ENCODE measurements around the gene ABCB8. TPM values are rescaled to one million over a fixed set of nuclear protein-coding genes. Genes with fewer than 3 reads are reported as not detected.
A peak's percentile ranks its signal among the peaks of the same experiment; 100 is the strongest.

ABCB8 gene
- total RNA-seq, 2 donors from 2014 or later, result 11.9 to 20.6 TPM

DNA sequence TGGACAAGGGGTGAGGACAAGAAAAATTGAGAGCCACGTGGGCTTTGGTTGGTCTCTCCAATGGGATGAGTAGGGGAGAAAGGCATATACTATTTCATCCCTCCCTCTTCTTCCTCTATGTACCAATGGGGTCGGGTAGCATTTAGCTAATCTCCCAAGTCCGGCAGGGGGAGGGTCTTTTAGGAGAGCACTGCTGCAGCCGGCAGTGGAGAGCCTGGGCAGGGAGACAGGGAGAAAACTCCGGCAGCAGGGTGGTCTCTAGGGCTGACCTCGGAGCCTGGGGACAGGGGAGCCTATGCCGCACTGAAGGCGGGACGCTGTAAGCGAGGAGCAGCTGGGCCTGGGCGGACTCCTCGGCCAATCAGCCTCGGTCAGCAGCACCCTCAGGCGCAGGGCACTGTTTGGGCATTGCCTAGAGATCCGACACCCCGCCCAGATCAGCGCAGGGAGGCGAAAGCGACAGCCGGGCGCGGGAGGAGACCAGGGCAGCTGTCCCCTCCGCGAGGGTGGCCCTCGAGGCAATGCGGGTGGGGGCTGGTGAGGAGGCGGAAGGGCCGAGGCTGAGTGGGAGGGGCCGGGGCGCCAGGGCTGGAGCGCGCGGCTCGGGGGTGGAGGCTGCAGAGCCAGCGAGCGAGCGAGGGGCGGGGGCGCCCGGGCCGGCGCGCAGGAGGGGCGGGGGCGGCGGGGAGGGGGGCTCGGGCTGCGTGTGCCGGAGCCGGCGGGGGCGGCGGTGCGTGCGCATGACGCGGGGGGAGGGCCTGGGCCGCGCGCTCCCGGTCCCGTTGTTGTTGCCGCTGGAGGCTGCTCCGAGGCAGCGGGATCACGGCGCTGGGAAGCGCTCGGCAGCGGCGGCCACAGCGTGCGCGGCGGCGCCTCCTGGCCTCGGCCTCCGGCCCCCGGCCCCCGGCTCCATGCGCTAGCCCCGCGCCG, 57.7 kb downstream of the ABCB8 start, which contains the start of gene AGAP3:
Gene AGAP3 (plus strand): TSS at position 785 of the 930 bp plus-strand sequence. CDS start 267 bp downstream, outside the sequence.
- peak; percentile 89 for DNase-seq (ENCODE audit: low spot score)

DNA sequence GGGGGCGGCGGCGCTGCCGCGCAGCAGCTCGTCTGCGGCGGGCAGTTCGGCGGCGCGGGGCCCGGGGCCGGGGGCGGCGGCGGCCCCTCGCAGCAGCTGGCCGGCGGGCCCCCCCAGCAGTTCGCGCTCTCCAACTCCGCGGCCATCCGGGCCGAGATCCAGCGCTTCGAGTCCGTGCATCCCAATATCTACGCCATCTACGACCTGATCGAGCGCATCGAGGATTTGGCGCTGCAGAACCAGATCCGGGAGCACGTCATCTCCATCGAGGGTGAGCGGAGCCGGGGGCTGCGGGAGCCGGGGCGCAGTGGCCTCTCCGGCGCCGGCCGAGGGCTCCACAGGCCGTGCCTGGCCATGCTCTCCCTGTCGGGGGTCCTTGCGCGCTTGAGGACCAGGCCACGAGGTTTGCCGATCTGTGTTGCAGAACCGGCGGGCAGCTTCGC, 58.6 kb downstream of the ABCB8 start:
- Histone ChIP-seq H3K27ac (peak overlapping the region; percentile 89 to 90), H3K4me3 (peak overlapping the region; percentile 58 to 79), H3K27me3 (no peaks in the 10 kb centered on the region), H3K4me1 (peaks cover 4 to 73% of the 10 kb centered on the region in 2 donors), H3K9me3 (no peaks in the 10 kb centered on the region), H3K36me3 (no peaks in the 10 kb centered on the region)
- TF ChIP-seq, protein P1, sequence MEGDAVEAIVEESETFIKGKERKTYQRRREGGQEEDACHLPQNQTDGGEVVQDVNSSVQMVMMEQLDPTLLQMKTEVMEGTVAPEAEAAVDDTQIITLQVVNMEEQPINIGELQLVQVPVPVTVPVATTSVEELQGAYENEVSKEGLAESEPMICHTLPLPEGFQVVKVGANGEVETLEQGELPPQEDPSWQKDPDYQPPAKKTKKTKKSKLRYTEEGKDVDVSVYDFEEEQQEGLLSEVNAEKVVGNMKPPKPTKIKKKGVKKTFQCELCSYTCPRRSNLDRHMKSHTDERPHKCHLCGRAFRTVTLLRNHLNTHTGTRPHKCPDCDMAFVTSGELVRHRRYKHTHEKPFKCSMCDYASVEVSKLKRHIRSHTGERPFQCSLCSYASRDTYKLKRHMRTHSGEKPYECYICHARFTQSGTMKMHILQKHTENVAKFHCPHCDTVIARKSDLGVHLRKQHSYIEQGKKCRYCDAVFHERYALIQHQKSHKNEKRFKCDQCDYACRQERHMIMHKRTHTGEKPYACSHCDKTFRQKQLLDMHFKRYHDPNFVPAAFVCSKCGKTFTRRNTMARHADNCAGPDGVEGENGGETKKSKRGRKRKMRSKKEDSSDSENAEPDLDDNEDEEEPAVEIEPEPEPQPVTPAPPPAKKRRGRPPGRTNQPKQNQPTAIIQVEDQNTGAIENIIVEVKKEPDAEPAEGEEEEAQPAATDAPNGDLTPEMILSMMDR (IDR thresholded peaks at IDR 0.05), result no peak
- DNase-seq (ENCODE audit: low spot score), result no peak

More for the DNA sequence above, 57.7 kb downstream of the ABCB8 start, which contains the start of gene AGAP3:
- Histone ChIP-seq H3K27ac (peak within 1 kb of the TSS; percentile 91 to 97), H3K27me3 (no peaks in the 10 kb centered on the region), H3K36me3 (no peaks in the 10 kb centered on the region), H3K4me3 (peak within 1 kb of the TSS; percentile 58 to 79), H3K4me1 (peaks cover 4 to 73% of the 10 kb centered on the region in 2 donors), H3K9me3 (no peaks in the 10 kb centered on the region)
- TF ChIP-seq, protein P1 (IDR thresholded peaks at IDR 0.05), result no peak

DNA sequence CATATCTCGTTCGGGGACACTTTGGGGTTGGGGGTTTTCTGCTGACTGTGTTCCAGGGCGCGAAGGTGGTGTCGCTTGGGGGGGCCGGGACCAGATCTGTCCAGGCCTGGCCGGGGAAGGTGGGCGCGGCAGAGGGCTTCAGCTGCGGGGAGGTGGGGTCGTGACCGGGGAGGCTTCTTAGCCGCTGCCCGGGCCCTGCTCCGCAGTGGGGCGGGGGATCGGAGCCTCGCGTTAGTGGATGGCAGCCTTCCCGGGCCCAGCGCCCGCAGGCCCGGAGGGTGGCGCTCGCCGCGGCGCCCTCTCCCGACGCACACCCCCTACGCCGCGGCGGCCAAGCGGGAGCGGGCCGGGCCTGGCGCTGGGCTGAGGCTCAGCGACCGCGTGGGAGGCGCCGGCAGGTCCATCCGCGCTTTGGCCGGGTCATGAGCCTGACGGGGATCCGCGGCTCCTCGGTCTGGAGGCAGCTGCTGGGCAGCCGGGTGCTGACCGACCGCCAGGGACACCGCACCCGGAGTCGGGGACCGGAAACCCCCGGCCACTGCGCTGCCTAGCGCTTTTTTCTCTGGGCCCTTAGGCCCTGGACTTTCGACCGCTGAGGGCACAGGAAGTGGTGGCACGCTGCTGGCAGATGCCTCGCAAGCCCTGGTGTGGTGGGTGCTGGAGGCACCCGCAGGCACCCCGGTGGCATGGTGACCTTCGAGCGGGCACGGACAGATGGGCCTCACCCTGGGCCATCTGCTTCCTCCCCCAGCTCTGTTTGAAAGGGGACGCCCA, 59.2 kb downstream of the ABCB8 start:
- no peaks in the 10 kb centered on the region for H3K9me3 ChIP-seq
- peak overlapping the region; percentile 58 to 79 for H3K4me3 ChIP-seq
- DNase-seq (ENCODE audit: low spot score), result no peak
- TF ChIP-seq, protein P1 (IDR thresholded peaks at IDR 0.05), result peak in 1 of 2 donors; percentile 67
- peaks cover 4 to 69% of the 10 kb centered on the region in 2 donors for H3K4me1 ChIP-seq
- no peaks in the 10 kb centered on the region for H3K27me3 ChIP-seq
- no peaks in the 10 kb centered on the region for H3K36me3 ChIP-seq
- H3K27ac ChIP-seq, result peak overlapping the region; percentile 89 to 90

DNA sequence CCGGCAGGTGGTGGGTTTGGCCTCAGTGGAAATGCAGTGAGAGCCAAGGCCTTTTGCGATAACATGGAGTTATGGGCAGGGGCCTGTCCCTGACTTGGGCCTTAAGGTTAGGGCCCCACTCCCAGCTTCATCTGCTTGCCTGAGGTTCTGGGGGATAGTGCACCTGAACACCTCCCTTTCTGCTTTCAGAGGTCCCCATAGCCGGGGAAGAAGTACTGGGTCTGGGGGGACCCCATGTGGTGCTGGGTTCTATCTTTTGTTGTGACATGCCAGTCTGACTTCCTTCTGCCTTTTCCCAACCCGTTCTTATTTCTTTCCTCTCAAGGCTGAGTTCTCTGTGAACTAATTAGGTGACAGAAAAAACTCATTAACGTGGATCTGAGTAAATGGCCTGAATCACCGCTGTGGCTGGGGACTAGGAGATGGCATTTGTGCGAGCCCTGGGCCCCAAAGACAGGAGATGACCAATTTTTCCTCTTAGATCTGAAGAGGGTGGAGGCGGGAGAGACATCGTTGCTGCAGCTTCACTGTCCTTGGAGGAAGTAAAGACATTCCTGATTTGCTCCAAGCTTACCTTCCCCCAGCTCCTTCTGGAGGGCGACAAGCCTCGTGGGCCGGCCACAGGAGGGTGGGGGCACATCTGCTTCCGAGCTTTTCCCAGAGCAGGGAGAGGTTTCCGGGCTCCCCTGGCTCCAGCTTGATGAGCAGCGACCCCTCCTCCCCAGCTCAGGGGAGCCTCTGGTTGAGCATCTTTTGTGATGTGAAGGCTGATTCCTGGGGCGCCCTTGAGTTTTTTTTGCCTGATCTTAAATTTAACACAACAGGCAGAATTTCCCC, 60.0 kb downstream of the ABCB8 start:
- H3K4me3 ChIP-seq, result peak overlapping the region; percentile 58 to 79
- DNase-seq (ENCODE audit: low spot score), result no peak
- no peaks in the 10 kb centered on the region for H3K9me3 ChIP-seq
- H3K4me1 ChIP-seq, result peaks cover 4 to 64% of the 10 kb centered on the region in 2 donors
- TF ChIP-seq, protein P1 (IDR thresholded peaks at IDR 0.05), result no peak
- peak overlapping the region; percentile 89 to 90 for H3K27ac ChIP-seq
- no peaks in the 10 kb centered on the region for H3K36me3 ChIP-seq
- no peaks in the 10 kb centered on the region for H3K27me3 ChIP-seq
